ENCODE results near the gene RASSF4. TPM values are rescaled to one million over a fixed set of nuclear protein-coding genes. Genes with fewer than 3 reads are reported as not detected.
A peak's percentile ranks its signal among the peaks of the same experiment; 100 is the strongest.

The RASSF4 gene
- total and polyA plus RNA-seq, 3 donors from 2014 or later = 28.2 to 68.1 (median 53.1) TPM

- Histone ChIP-seq H3K36me3 (ENCODE audit: low read depth, missing control alignments) (no peaks in the 10 kb centered on the region), H3K27ac (no peak overlapping the region), H3K4me3 (no peak overlapping the region), H3K27me3 (no peaks in the 10 kb centered on the region), H3K4me1 (peaks cover 10% of the 10 kb centered on the region), H3K9me3 (no peaks in the 10 kb centered on the region)
- DNase-seq = no peak
- 81 to 84% methylated on average over 11 to 18 of the region's 18 CpGs for WGBS, 2 donors
- intact Hi-C loops (cut with DNase I; ENCODE audit: low total_unique reads) = loop anchor here (5.0 kb wide), 1 partner anchor 43 kb away; the partner anchor contains the start of gene DEPP1
- TF ChIP-seq POLR2A (IDR thresholded peaks at IDR 0.05) = no peak
- TF ChIP-seq CTCF (IDR thresholded peaks at IDR 0.05) = no peak
Observed at GRCh38 chr10:44934416-44935200, 25.0 kb upstream of the RASSF4 start.

GRCh38 chr10:44935201-44935965, 24.2 kb upstream of the RASSF4 start:
- H3K9me3 ChIP-seq = no peaks in the 10 kb centered on the region
- intact Hi-C loops (cut with DNase I; ENCODE audit: low total_unique reads) = no loop called here
- H3K36me3 ChIP-seq (ENCODE audit: low read depth, missing control alignments) = no peaks in the 10 kb centered on the region
- no peak overlapping the region for H3K4me3 ChIP-seq
- H3K27ac ChIP-seq = no peak overlapping the region
- H3K27me3 ChIP-seq = no peaks in the 10 kb centered on the region
- TF ChIP-seq CTCF (IDR thresholded peaks at IDR 0.05) = no peak
- TF ChIP-seq POLR2A (IDR thresholded peaks at IDR 0.05) = no peak
- H3K4me1 ChIP-seq = peaks cover 10% of the 10 kb centered on the region
- DNase-seq = peak; percentile 80
- 64 to 89% methylated on average over 3 to 9 of the region's 9 CpGs for WGBS, 2 donors

GRCh38 chr10:44935966-44936295, 23.7 kb upstream of the RASSF4 start:
- H3K9me3 ChIP-seq = no peaks in the 10 kb centered on the region
- intact Hi-C loops (cut with DNase I; ENCODE audit: low total_unique reads) = no loop called here
- no peaks in the 10 kb centered on the region for H3K27me3 ChIP-seq
- WGBS, 2 donors = 52 to 58% methylated on average over 3 of the region's 3 CpGs
- peaks cover 10% of the 10 kb centered on the region for H3K4me1 ChIP-seq
- no peak overlapping the region for H3K4me3 ChIP-seq
- H3K27ac ChIP-seq = no peak overlapping the region
- TF ChIP-seq CTCF (IDR thresholded peaks at IDR 0.05) = no peak
- no peak for TF ChIP-seq POLR2A (IDR thresholded peaks at IDR 0.05)
- no peaks in the 10 kb centered on the region for H3K36me3 ChIP-seq (ENCODE audit: low read depth, missing control alignments)
- DNase-seq = no peak

- Histone ChIP-seq H3K4me1 (peaks cover 10% of the 10 kb centered on the region), H3K36me3 (ENCODE audit: low read depth, missing control alignments) (no peaks in the 10 kb centered on the region), H3K9me3 (no peaks in the 10 kb centered on the region), H3K4me3 (no peak overlapping the region), H3K27me3 (no peaks in the 10 kb centered on the region), H3K27ac (no peak overlapping the region)
- intact Hi-C loops (cut with DNase I; ENCODE audit: low total_unique reads) = no loop called here
- 88 to 92% methylated on average over 7 of the region's 7 CpGs for WGBS, 2 donors
- no peak for DNase-seq
- TF ChIP-seq POLR2A (IDR thresholded peaks at IDR 0.05) (no peak), CTCF (IDR thresholded peaks at IDR 0.05) (no peak)
Observed at GRCh38 chr10:44936314-44936975, 23.2 kb upstream of the RASSF4 start.
